Spleen (tissue), 7 donors: ENCODE measurements around the gene GLRA3.

Source experiments
- POLR2A ChIP-seq, 3 donors: fragments of 450-650 bp; IDR thresholded peaks; one replicate each; pipeline ENCODE4 v1.5.1; 2017; ENCODE audit warnings: antibody characterized with exemption in 3 of 3, mild to moderate bottlenecking in 1 of 3
- POLR2AphosphoS5 ChIP-seq, 3 donors: sonication (generic); formaldehyde crosslinking; IDR thresholded peaks; one replicate each; pipeline ENCODE4 v1.5.1; 2017; ENCODE audit warnings: antibody characterized with exemption in 3 of 3
- TF ChIP-seq, protein P1 (sequence below), 11 experiments: fragments of 200-600 bp in 7 of 11; fragments of 450-650 bp in 4 of 11; sonication (generic) in 4 of 11; IDR thresholded peaks in 8 of 11; conservative IDR thresholded peaks in 3 of 11; 1 replicate in 7 of 11; 2 replicates in 4 of 11; pipeline versions ENCODE4 v1.4.0 to v1.8.0; 2016 to 2021; ENCODE audit warnings: antibody characterized with exemption in 11 of 11, inconsistent platforms in 4 of 11, mild to moderate bottlenecking in 1 of 11
- donor health status: DM: no; HTN: no; CAD: no; lungs with moderate emphysema.
- donor health status: DM: no; HTN: no; CAD: no.
- donor health status: DM: no; HTN: no; CAD: no.

GRCh38 chr4:174646326-174646725 is 182.7 kb downstream of the GLRA3 start:
- TF ChIP-seq, protein P1, sequence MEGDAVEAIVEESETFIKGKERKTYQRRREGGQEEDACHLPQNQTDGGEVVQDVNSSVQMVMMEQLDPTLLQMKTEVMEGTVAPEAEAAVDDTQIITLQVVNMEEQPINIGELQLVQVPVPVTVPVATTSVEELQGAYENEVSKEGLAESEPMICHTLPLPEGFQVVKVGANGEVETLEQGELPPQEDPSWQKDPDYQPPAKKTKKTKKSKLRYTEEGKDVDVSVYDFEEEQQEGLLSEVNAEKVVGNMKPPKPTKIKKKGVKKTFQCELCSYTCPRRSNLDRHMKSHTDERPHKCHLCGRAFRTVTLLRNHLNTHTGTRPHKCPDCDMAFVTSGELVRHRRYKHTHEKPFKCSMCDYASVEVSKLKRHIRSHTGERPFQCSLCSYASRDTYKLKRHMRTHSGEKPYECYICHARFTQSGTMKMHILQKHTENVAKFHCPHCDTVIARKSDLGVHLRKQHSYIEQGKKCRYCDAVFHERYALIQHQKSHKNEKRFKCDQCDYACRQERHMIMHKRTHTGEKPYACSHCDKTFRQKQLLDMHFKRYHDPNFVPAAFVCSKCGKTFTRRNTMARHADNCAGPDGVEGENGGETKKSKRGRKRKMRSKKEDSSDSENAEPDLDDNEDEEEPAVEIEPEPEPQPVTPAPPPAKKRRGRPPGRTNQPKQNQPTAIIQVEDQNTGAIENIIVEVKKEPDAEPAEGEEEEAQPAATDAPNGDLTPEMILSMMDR (IDR thresholded peaks at IDR 0.05 in 8 of 11, conservative IDR thresholded peaks at IDR 0.05 in 3 of 11), result no peak
- no peak for TF ChIP-seq POLR2A (IDR thresholded peaks at IDR 0.05)
- TF ChIP-seq POLR2AphosphoS5 (IDR thresholded peaks at IDR 0.05), result no peak
